ENCODE measurements around the gene CSK.

- TF ChIP-seq POLR2AphosphoS5 (IDR thresholded peaks at IDR 0.05), result no peak
- TF ChIP-seq CTCF (IDR thresholded peaks at IDR 0.05), result no peak
- no peak for TF ChIP-seq POLR2A (IDR thresholded peaks at IDR 0.05)
- TF ChIP-seq EP300 (IDR thresholded peaks at IDR 0.05), result no peak
These were observed 55.0 kb downstream of the CSK start for GRCh38 chr15:74836846-74837245.
